Fibroblast of peridontal ligament (primary cell): ENCODE results near the gene OR10G7.
A peak's percentile ranks its signal among the peaks of the same experiment; 100 is the strongest.
"Not testable (repeated sequence)": the region's sequence is repeated elsewhere in the genome, so short reads cannot be mapped to it uniquely, and the experiment has no call there.

Experiments
- DNase-seq: peaks from one replicate; pipeline ENCODE4 v3.0.0-alpha.2; 2010; ENCODE audit errors: extremely low read depth

Gene OR10G7

DNA sequence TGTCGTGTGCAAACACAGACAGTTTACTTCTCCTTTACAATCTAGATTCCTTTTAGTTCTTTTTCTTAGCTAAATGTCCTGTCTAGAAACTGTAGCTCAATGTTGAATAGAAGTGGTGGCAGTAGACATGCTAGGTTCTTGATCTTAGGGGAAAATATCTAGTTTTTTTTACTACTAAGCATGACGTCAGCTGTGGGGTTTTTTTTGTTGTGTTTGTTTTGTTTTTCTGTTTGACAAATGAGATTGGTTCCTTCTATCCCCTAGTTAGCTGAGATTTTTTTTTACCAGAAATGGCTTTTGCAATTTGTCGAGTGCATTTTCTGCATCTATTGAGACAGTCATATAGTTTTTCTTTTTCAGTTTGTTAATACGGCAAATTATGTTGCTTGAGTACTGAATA, 2.3 kb upstream of the OR10G7 start:
- DNase-seq = no peak

DNA sequence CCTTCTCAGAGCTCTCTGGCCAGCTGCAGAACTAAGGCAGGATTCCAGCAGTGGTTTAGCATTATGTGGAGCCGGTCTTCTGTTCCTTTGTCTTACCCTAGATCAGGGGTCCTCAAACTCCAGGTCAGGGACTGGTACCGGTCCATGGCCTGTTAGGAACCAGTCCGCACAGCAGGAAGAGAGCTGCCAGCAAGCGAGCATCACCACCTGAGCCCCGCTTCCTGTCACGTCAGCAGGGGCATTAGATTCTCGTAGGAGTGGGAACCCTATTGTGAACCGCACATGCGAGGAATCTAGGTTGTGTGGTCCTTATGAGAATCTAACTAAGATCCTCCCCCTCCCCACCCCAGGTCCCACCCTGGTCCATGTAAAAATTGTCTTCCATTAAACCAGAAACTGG, 1.6 kb downstream of the OR10G7 start:
- DNase-seq = no peak

GRCh38 chr11:124036666-124037065, 4.5 kb downstream of the OR10G7 start:
- peak; percentile 10 for DNase-seq

- no peak for DNase-seq
Observed at GRCh38 chr11:124026498-124026897, 14.6 kb downstream of the OR10G7 start, which contains the start of gene OR10G8. OR10G8 (plus strand) TSS chr11:124026798; CDS start chr11:124029623, 2,825 bp downstream.

- DNase-seq = not testable (repeated sequence)
Observed at GRCh38 chr11:124015837-124016236, 25.3 kb downstream of the OR10G7 start.

DNA sequence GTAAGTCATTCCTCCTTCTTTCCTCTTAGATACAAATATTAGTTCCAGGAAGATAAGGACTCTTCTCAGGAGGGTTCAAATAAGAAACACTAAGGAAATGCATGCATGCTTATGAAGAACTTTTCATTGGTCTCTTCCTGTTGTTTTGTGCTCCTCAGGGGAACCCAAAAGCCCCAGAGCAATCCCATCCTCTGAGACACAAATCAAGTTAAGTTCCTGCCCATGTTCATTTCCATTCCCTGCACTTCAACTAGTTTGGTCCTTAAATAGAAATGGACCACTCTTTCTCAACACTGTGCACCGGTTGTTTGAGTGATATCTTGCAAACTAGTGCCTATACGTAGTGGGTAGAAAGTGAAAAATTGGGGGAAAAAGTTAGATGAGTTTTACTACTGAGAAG, 28.4 kb downstream of the OR10G7 start, which contains the start of gene OR10G4:
Gene OR10G4, plus strand, starts transcription at position 301 of the 400 bp plus-strand sequence. CDS start 2,578 bp downstream, outside the sequence.
- no peak for DNase-seq

DNA sequence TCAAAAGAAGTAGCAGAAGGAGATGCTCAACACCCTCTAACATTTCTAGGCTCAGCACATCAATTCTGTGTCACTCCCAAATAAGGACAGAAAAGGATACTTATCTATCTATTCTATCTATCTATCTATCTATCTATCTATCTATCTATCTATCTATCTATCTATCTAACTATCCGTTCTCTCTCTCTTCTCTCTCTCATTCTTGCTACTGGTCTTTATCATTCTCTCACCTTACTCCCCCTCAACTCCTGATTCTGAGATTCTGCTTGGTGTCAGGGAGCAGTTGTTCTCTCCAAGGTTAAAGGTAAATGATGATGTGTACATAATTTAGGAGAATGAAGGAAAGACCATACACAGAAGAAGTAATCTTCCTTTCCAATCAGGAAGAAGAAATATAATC, 46.0 kb downstream of the OR10G7 start, which contains the start of gene OR10G6:
Gene OR10G6, minus strand, starts transcription at position 43 of the 400 bp plus-strand sequence. Its CDS starts 0 bp downstream, at position 43.
- no peak for DNase-seq
